ENCODE results near the gene ZNF576.

- TF ChIP-seq CTCF (IDR thresholded peaks at IDR 0.05; ENCODE audit: insufficient read depth, low read depth, low read length) (no peak), EZH2 (IDR thresholded peaks at IDR 0.05; ENCODE audit: insufficient read depth, low read length) (no peak)
Observed at GRCh38 chr19:43644181-43644580, 47.8 kb downstream of the ZNF576 start.
